Activated CD8-positive, alpha-beta T cell treated with anti-CD3 and anti-CD28 coated beads for 36 hours (primary cell): Measurements from ENCODE around the gene SPOCD1. TPM values are rescaled to one million over a fixed set of nuclear protein-coding genes. Genes with fewer than 3 reads are reported as not detected.

Experiments used
- ATAC-seq: fragments of 200-7000 bp; cut with Tn5 transposase; one replicate; pipeline ENCODE4 v1.10.0; 2021; ENCODE audit warnings: mild to moderate bottlenecking, moderate library complexity
- CTCF ChIA-PET: fragments of 350-600 bp; sonication (Branson Sonifier 250); formaldehyde crosslinking; loops from one replicate; lab custom pipeline; 2021; ENCODE audit warnings: antibody characterized with exemption; lab: Charles Lee
- POLR2A ChIA-PET: fragments of 350-600 bp; sonication (Branson Sonifier 250); formaldehyde crosslinking; loops from one replicate; lab custom pipeline; 2021; ENCODE audit warnings: antibody characterized with exemption; lab: Charles Lee
- DNase-seq: peaks from one replicate; pipeline ENCODE4 v3.0.0-alpha.2; 2020
- H3K27ac Mint-ChIP-seq: one replicate; pipeline ENCODE4 v1.8.0; 2021; ENCODE audit warnings: mild to moderate bottlenecking, mixed read lengths
- H3K27me3 Mint-ChIP-seq: one replicate; pipeline ENCODE4 v1.8.0; 2021; ENCODE audit warnings: mixed read lengths
- H3K36me3 Mint-ChIP-seq: one replicate; pipeline ENCODE4 v1.8.0; 2021; ENCODE audit warnings: low read depth, mixed read lengths
- H3K4me1 Mint-ChIP-seq: one replicate; pipeline ENCODE4 v1.8.0; 2021; ENCODE audit warnings: low read depth, mixed read lengths
- H3K4me3 Mint-ChIP-seq: one replicate; pipeline ENCODE4 v1.8.0; 2021; ENCODE audit warnings: mild to moderate bottlenecking, moderate library complexity, mixed read lengths
- H3K9me3 Mint-ChIP-seq: one replicate; pipeline ENCODE4 v1.8.0; 2021; ENCODE audit warnings: mixed read lengths
- intact Hi-C: fragments of 100-400 bp; cut with micrococcal nuclease; formaldehyde crosslinking; loops from one replicate; pipeline ENCODE4 v1.10.0; 2022
- total RNA-seq, 2 experiments: library from RNA; stranded (reverse); gene quantifications; one replicate each; pipeline ENCODE4 v1.2.3, GENCODE V29; 2021
- TF ChIP-seq, protein P1 (sequence below): fragments of 200-600 bp; IDR thresholded peaks from one replicate; pipeline ENCODE4 v1.8.0; 2022; ENCODE audit warnings: antibody characterized with exemption, mild to moderate bottlenecking

Gene SPOCD1
- total RNA-seq, 2 experiments from 2014 or later = not detected

- ChIA-PET CTCF (interaction anchor here (0.8 to 5.0 kb wide), 47 partner anchors 9 to 426 kb away, joined by 3 to 129 read pairs (median 5); partner anchors contain the start of genes ADGRB2, CCDC28B, PEF1 and SPOCD1), POLR2A (interaction anchor here (0.6 to 3.2 kb wide), 8 partner anchors 11 to 228 kb away, joined by 3 to 17 read pairs (median 4); no protein-coding TSS in a partner anchor)
- intact Hi-C loops = loop anchor here (2.0 to 10.0 kb wide), 3 partner anchors 24 to 227 kb away; partner anchors contain the start of gene ADGRB2
- Mint-ChIP-seq H3K27ac (peak overlapping the region; percentile 81), H3K4me1 (peaks cover 5% of the 10 kb centered on the region), H3K4me3 (peak overlapping the region; percentile 78), H3K27me3 (no peaks in the 10 kb centered on the region), H3K36me3 (no peaks in the 10 kb centered on the region), H3K9me3 (no peaks in the 10 kb centered on the region)
- peak; percentile 55 for ATAC-seq
- DNase-seq = no peak
- TF ChIP-seq, protein P1, sequence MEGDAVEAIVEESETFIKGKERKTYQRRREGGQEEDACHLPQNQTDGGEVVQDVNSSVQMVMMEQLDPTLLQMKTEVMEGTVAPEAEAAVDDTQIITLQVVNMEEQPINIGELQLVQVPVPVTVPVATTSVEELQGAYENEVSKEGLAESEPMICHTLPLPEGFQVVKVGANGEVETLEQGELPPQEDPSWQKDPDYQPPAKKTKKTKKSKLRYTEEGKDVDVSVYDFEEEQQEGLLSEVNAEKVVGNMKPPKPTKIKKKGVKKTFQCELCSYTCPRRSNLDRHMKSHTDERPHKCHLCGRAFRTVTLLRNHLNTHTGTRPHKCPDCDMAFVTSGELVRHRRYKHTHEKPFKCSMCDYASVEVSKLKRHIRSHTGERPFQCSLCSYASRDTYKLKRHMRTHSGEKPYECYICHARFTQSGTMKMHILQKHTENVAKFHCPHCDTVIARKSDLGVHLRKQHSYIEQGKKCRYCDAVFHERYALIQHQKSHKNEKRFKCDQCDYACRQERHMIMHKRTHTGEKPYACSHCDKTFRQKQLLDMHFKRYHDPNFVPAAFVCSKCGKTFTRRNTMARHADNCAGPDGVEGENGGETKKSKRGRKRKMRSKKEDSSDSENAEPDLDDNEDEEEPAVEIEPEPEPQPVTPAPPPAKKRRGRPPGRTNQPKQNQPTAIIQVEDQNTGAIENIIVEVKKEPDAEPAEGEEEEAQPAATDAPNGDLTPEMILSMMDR = no peak
Observed at GRCh38 chr1:31788825-31789256, 27.0 kb downstream of the SPOCD1 start.

DNA sequence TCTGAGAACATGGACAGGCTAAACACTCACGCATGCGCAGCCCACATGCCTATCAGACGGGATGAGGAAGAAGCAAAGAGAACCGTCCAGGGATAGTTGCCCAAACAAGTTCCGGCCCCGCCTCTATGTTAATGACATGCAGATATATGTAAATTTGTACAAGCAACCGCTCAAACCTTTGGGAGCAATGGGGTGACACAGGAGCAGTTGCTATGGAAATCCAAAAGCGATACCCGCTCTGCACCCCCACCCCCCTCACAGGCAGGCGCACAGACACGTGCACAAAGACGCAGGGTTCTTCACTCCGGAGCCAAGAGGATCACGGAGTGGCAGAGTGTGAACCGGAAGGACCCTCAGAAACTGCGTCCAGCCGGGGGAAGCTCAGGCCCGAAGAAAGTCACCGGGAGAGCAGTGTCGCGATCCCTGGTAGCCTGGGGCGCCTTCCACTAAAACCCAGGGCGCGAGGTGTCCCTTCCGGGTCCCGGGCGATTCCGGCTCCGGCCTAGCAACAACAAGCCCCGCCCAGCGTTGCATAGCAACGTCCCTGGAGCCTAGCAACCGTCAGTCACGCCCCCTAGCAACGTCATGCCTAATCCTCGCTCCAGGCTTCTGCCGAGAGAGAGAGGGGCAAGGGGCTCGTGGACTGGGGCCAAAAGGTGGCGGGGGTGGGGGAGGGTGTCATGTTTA is 27.5 kb downstream of the SPOCD1 start:
- H3K36me3 Mint-ChIP-seq = no peaks in the 10 kb centered on the region
- peak overlapping the region; percentile 78 for H3K4me3 Mint-ChIP-seq
- TF ChIP-seq, protein P1 = no peak
- no peaks in the 10 kb centered on the region for H3K9me3 Mint-ChIP-seq
- intact Hi-C loops = loop anchor here (2.0 to 10.0 kb wide), 3 partner anchors 23 to 226 kb away; partner anchors contain the start of gene ADGRB2
- H3K27ac Mint-ChIP-seq = peak overlapping the region; percentile 81
- peaks cover 5% of the 10 kb centered on the region for H3K4me1 Mint-ChIP-seq
- POLR2A ChIA-PET = interaction anchor here (0.6 to 3.2 kb wide), 7 partner anchors 11 to 228 kb away, joined by 3 to 17 read pairs (median 4); no protein-coding TSS in a partner anchor
- H3K27me3 Mint-ChIP-seq = no peaks in the 10 kb centered on the region
- CTCF ChIA-PET = interaction anchor here (0.8 to 5.0 kb wide), 40 partner anchors 9 to 412 kb away, joined by 3 to 129 read pairs (median 6); partner anchors contain the start of genes ADGRB2, CCDC28B, PEF1 and SPOCD1
- DNase-seq = peak; percentile 95
- peak; percentile 77 for ATAC-seq

- Mint-ChIP-seq H3K36me3 (no peaks in the 10 kb centered on the region), H3K4me3 (peak overlapping the region; percentile 78), H3K9me3 (no peaks in the 10 kb centered on the region), H3K27ac (peak overlapping the region; percentile 81), H3K27me3 (no peaks in the 10 kb centered on the region), H3K4me1 (peaks cover 5% of the 10 kb centered on the region)
- TF ChIP-seq, protein P1 = no peak
- DNase-seq (no peak), ATAC-seq (no peak)
- ChIA-PET CTCF (interaction anchor here (0.9 to 5.0 kb wide), 11 partner anchors 9 to 239 kb away, joined by 3 to 129 read pairs (median 22); partner anchors contain the start of genes ADGRB2 and PEF1), POLR2A (interaction anchor here (1.3 to 3.2 kb wide), 3 partner anchors 10 to 123 kb away, joined by 3 to 17 read pairs (median 10); no protein-coding TSS in a partner anchor)
- intact Hi-C loops = loop anchor here (2.0 to 10.0 kb wide), 3 partner anchors 23 to 225 kb away; partner anchors contain the start of gene ADGRB2
Observed at GRCh38 chr1:31787786-31788137, 28.1 kb downstream of the SPOCD1 start.

DNA sequence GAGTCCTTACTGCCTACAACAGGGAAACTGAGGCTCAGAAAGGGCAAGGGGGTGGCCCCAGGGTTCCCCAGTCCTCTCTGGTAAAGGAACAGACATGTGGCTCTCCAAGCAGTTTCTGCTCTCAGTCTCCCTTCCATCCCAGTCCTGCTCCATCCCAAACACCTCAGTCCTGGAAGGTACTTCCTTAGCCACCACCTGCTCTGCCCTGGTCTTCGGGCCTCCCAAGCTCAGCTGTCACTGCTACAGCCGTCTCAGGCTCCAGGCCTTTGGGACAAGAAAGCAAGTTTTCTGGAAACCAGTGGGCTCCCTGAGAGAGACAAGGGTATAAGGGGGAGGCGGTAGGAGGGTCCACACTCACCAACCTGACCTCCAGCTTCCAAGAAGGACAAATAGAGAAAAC is 28.6 kb downstream of the SPOCD1 start:
- ChIA-PET POLR2A (interaction anchor here (0.6 to 3.2 kb wide), 4 partner anchors 9 to 466 kb away, joined by 3 to 17 read pairs (median 6); no protein-coding TSS in a partner anchor), CTCF (interaction anchor here (0.9 to 5.0 kb wide), 6 partner anchors 24 to 238 kb away, joined by 3 to 129 read pairs (median 24); partner anchors contain the start of genes ADGRB2 and PEF1)
- peak overlapping the region; percentile 78 for H3K4me3 Mint-ChIP-seq
- TF ChIP-seq, protein P1 = no peak
- no peaks in the 10 kb centered on the region for H3K36me3 Mint-ChIP-seq
- intact Hi-C loops = loop anchor here (5.0 to 10.0 kb wide), 2 partner anchors 62 to 225 kb away; no protein-coding TSS in a partner anchor
- H3K27me3 Mint-ChIP-seq = no peaks in the 10 kb centered on the region
- no peak for DNase-seq
- H3K27ac Mint-ChIP-seq = no peak overlapping the region
- ATAC-seq = no peak
- H3K9me3 Mint-ChIP-seq = no peaks in the 10 kb centered on the region
- peaks cover 5% of the 10 kb centered on the region for H3K4me1 Mint-ChIP-seq
